Panc1 (cell line): ENCODE results near the gene MGST2.

Source experiments
- CTCF ChIP-seq: fragments of 450-650 bp; IDR thresholded peaks from 2 replicates; pipeline ENCODE4 v1.5.1; 2017; ENCODE audit warnings: mild to moderate bottlenecking
- POLR2AphosphoS5 ChIP-seq: IDR thresholded peaks from 2 replicates; pipeline ENCODE4 v1.6.1; 2012; ENCODE audit warnings: mild to moderate bottlenecking, low read depth, low read length, moderate library complexity
- REST ChIP-seq, 2 experiments: IDR thresholded peaks; 2 replicates each; pipeline ENCODE4 v1.6.1; 2011 to 2012; ENCODE audit warnings: low read depth in 2 of 2, control low read depth in 1 of 2, low read length in 1 of 2, mild to moderate bottlenecking in 1 of 2, moderate library complexity in 1 of 2; ENCODE audit not compliant: insufficient read depth in 1 of 2
- SIN3A ChIP-seq: IDR thresholded peaks from 2 replicates; pipeline ENCODE4 v1.6.1; 2012; ENCODE audit warnings: low read depth, mild to moderate bottlenecking, low read length, moderate library complexity, borderline replicate concordance; ENCODE audit not compliant: insufficient read depth
- TCF7L2 ChIP-seq: IDR thresholded peaks from 2 replicates; pipeline ENCODE4 v1.6.1; 2011; ENCODE audit warnings: mild to moderate bottlenecking, low read depth, low read length, inconsistent platforms

GRCh38 chr4:139664442-139664841, 1.2 kb upstream of the MGST2 start:
- TF ChIP-seq CTCF (no peak), REST (IDR thresholded peaks at IDR 0.05; ENCODE audit: insufficient read depth in 1 of 2, low read depth in 2 of 2, low read length in 1 of 2) (no peak), POLR2AphosphoS5 (no peak), SIN3A (no peak), TCF7L2 (no peak)
